SK-N-SH treated with all-trans-retinoic acid at 6 μM for 48 hours (cell line): ENCODE data around the gene ADGRG6.
A peak's percentile ranks its signal among the peaks of the same experiment; 100 is the strongest.

Experiments used
- ATAC-seq: fragments of 200-7000 bp; cut with Tn5 transposase; 3 replicates; pipeline ENCODE4 v1.9.1; 2020; ENCODE audit warnings: mild to moderate bottlenecking, moderate library complexity
- ARNTL ChIP-seq: fragments of 450-650 bp; formaldehyde crosslinking; IDR thresholded peaks from 2 replicates; pipeline ENCODE4 v1.5.0; 2020; ENCODE audit warnings: low read depth, mild to moderate bottlenecking, moderate library complexity, borderline replicate concordance
- BACH2 ChIP-seq: fragments of 250-450 bp; sonication (Bioruptor Pico); IDR thresholded peaks from 2 replicates; pipeline ENCODE4 v1.9.0; 2021; ENCODE audit warnings: mild to moderate bottlenecking, borderline replicate concordance
- CREB5 ChIP-seq: fragments of 250-450 bp; sonication (Bioruptor Pico); IDR thresholded peaks from 2 replicates; pipeline ENCODE4 v1.5.1; 2020; ENCODE audit warnings: low read depth, mild to moderate bottlenecking, moderate library complexity
- CSDC2 ChIP-seq: fragments of 250-450 bp; sonication (Bioruptor Pico); IDR thresholded peaks from 2 replicates; pipeline ENCODE4 v1.5.0; 2020; ENCODE audit warnings: mild to moderate bottlenecking, moderate library complexity
- ESRRG ChIP-seq: fragments of 250-450 bp; sonication (Bioruptor Pico); IDR thresholded peaks from 2 replicates; pipeline ENCODE4 v1.6.1; 2021; ENCODE audit warnings: mild to moderate bottlenecking
- GLIS3 ChIP-seq: fragments of 250-450 bp; sonication (Bioruptor Pico); IDR thresholded peaks from 2 replicates; pipeline ENCODE4 v1.5.0; 2020; ENCODE audit warnings: mild to moderate bottlenecking, moderate library complexity
- ISL1 ChIP-seq: fragments of 250-450 bp; sonication (Bioruptor Pico); IDR thresholded peaks from 2 replicates; pipeline ENCODE4 v2.1.2; 2022; ENCODE audit warnings: mild to moderate bottlenecking, moderate library complexity
- OSR1 ChIP-seq: fragments of 250-450 bp; sonication (Bioruptor Pico); IDR thresholded peaks from 2 replicates; pipeline ENCODE4 v1.8.0; 2022; ENCODE audit warnings: moderate library complexity, mild to moderate bottlenecking, inconsistent platforms
- PATZ1 ChIP-seq: fragments of 250-450 bp; sonication (Bioruptor Pico); IDR thresholded peaks from 2 replicates; pipeline ENCODE4 v1.8.0; 2020; ENCODE audit warnings: mild to moderate bottlenecking, moderate library complexity, borderline replicate concordance
- PPARA ChIP-seq: fragments of 250-450 bp; sonication (Bioruptor Pico); IDR thresholded peaks from 2 replicates; pipeline ENCODE4 v1.5.0; 2020; ENCODE audit warnings: mild to moderate bottlenecking, borderline replicate concordance
- RARB ChIP-seq: fragments of 250-450 bp; sonication (Bioruptor Pico); IDR thresholded peaks from 2 replicates; pipeline ENCODE4 v1.8.0; 2021; ENCODE audit warnings: mild to moderate bottlenecking, moderate library complexity
- SNAI2 ChIP-seq: fragments of 250-450 bp; sonication (Bioruptor Pico); IDR thresholded peaks from 2 replicates; pipeline ENCODE4 v1.5.0; 2020; ENCODE audit warnings: mild to moderate bottlenecking, moderate library complexity
- TCF4 ChIP-seq: fragments of 250-450 bp; sonication (Bioruptor Pico); IDR thresholded peaks from 2 replicates; pipeline ENCODE4 v1.8.0; 2021; ENCODE audit warnings: mild to moderate bottlenecking, moderate library complexity, borderline replicate concordance
- TOX ChIP-seq: fragments of 250-450 bp; sonication (Bioruptor Pico); IDR thresholded peaks from 2 replicates; pipeline ENCODE4 v1.8.0; 2021; ENCODE audit warnings: mild to moderate bottlenecking, moderate library complexity, borderline replicate concordance
- ZC3H10 ChIP-seq: fragments of 250-450 bp; sonication (Bioruptor Pico); IDR thresholded peaks from 2 replicates; pipeline ENCODE4 v1.5.1; 2021; ENCODE audit warnings: mild to moderate bottlenecking, moderate library complexity
- ZFP3 ChIP-seq: fragments of 250-450 bp; sonication (Bioruptor Pico); IDR thresholded peaks from 2 replicates; pipeline ENCODE4 v1.5.0; 2020; ENCODE audit warnings: mild to moderate bottlenecking, moderate library complexity
- ZFP30 ChIP-seq: fragments of 450-650 bp; formaldehyde crosslinking; IDR thresholded peaks from 2 replicates; pipeline ENCODE4 v1.5.0; 2022; ENCODE audit warnings: mild to moderate bottlenecking, moderate library complexity
- ZNF565 ChIP-seq: fragments of 450-650 bp; formaldehyde crosslinking; conservative IDR thresholded peaks from 2 replicates; pipeline ENCODE4 v1.5.0; 2020; ENCODE audit warnings: low read depth, mild to moderate bottlenecking, moderate library complexity
- ZNF70 ChIP-seq: fragments of 450-650 bp; formaldehyde crosslinking; IDR thresholded peaks from 2 replicates; pipeline ENCODE4 v1.5.0; 2020; ENCODE audit warnings: mild to moderate bottlenecking, moderate library complexity
- ZNF8 ChIP-seq: fragments of 450-650 bp; formaldehyde crosslinking; IDR thresholded peaks from 2 replicates; pipeline ENCODE4 v1.5.0; 2020; ENCODE audit warnings: mild to moderate bottlenecking, moderate library complexity
- TF ChIP-seq, protein P1 (sequence below): fragments of 250-450 bp; sonication (Bioruptor Pico); IDR thresholded peaks from 2 replicates; pipeline ENCODE4 v1.5.0; 2020; ENCODE audit warnings: mild to moderate bottlenecking, moderate library complexity
- TF ChIP-seq, protein P2 (sequence below): fragments of 250-450 bp; sonication (Bioruptor Pico); IDR thresholded peaks from 2 replicates; pipeline ENCODE4 v1.8.0; 2021; ENCODE audit warnings: low read depth, mild to moderate bottlenecking, moderate library complexity, borderline replicate concordance
- TF ChIP-seq, protein P3 (sequence below): fragments of 250-450 bp; sonication (Bioruptor Pico); IDR thresholded peaks from 2 replicates; pipeline ENCODE4 v1.5.1; 2021; ENCODE audit warnings: mild to moderate bottlenecking, moderate library complexity

The ADGRG6 gene

GRCh38 chr6:142336787-142337186 lies 35.0 kb downstream of the ADGRG6 start (continued):
- TF ChIP-seq ZNF565 (no peak), PPARA (CRISPR knock-in tag) (no peak), RARB (no peak), TOX (CRISPR knock-in tag) (no peak)

DNA sequence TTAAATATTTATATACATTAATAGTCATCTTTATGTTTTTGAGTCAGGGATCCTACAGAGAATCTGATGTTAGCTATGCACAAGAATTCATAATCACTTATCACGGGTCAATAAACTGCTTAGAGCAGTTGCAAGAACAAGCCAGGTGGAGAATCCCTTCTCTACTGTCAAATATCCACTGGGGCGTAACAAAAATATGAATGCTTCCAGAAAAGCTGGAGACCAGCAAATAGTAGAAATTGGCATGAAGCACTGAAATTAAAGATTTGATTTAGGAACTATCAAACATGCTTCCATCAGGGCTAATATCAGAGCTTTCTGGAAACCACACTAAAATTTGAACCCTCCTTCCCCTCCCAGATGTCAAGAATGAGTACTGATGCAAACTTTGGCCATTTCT lies 37.3 kb downstream of the ADGRG6 start:
- ATAC-seq, result no peak
- TF ChIP-seq GLIS3 (CRISPR knock-in tag), result no peak
- TF ChIP-seq ZNF8, result no peak
- TF ChIP-seq PATZ1, result no peak
- no peak for TF ChIP-seq CREB5 (CRISPR knock-in tag)
- TF ChIP-seq, protein P1, sequence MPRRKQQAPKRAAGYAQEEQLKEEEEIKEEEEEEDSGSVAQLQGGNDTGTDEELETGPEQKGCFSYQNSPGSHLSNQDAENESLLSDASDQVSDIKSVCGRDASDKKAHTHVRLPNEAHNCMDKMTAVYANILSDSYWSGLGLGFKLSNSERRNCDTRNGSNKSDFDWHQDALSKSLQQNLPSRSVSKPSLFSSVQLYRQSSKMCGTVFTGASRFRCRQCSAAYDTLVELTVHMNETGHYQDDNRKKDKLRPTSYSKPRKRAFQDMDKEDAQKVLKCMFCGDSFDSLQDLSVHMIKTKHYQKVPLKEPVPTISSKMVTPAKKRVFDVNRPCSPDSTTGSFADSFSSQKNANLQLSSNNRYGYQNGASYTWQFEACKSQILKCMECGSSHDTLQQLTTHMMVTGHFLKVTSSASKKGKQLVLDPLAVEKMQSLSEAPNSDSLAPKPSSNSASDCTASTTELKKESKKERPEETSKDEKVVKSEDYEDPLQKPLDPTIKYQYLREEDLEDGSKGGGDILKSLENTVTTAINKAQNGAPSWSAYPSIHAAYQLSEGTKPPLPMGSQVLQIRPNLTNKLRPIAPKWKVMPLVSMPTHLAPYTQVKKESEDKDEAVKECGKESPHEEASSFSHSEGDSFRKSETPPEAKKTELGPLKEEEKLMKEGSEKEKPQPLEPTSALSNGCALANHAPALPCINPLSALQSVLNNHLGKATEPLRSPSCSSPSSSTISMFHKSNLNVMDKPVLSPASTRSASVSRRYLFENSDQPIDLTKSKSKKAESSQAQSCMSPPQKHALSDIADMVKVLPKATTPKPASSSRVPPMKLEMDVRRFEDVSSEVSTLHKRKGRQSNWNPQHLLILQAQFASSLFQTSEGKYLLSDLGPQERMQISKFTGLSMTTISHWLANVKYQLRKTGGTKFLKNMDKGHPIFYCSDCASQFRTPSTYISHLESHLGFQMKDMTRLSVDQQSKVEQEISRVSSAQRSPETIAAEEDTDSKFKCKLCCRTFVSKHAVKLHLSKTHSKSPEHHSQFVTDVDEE (CRISPR knock-in tag), result no peak
- no peak for TF ChIP-seq ESRRG (CRISPR knock-in tag)
- no peak for TF ChIP-seq TOX (CRISPR knock-in tag)
- no peak for TF ChIP-seq OSR1 (CRISPR knock-in tag)
- no peak for TF ChIP-seq ISL1 (CRISPR knock-in tag)
- TF ChIP-seq ZFP3, result no peak
- TF ChIP-seq, protein P2, sequence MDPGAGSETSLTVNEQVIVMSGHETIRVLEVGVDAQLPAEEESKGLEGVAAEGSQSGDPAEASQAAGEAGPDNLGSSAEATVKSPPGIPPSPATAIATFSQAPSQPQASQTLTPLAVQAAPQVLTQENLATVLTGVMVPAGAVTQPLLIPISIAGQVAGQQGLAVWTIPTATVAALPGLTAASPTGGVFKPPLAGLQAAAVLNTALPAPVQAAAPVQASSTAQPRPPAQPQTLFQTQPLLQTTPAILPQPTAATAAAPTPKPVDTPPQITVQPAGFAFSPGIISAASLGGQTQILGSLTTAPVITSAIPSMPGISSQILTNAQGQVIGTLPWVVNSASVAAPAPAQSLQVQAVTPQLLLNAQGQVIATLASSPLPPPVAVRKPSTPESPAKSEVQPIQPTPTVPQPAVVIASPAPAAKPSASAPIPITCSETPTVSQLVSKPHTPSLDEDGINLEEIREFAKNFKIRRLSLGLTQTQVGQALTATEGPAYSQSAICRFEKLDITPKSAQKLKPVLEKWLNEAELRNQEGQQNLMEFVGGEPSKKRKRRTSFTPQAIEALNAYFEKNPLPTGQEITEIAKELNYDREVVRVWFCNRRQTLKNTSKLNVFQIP (CRISPR knock-in tag), result no peak
- TF ChIP-seq PPARA (CRISPR knock-in tag), result no peak
- TF ChIP-seq TCF4 (CRISPR knock-in tag), result no peak
- TF ChIP-seq CSDC2 (CRISPR knock-in tag), result no peak
- no peak for TF ChIP-seq ZC3H10
- no peak for TF ChIP-seq ZNF70 (CRISPR knock-in tag)
- TF ChIP-seq, protein P3, sequence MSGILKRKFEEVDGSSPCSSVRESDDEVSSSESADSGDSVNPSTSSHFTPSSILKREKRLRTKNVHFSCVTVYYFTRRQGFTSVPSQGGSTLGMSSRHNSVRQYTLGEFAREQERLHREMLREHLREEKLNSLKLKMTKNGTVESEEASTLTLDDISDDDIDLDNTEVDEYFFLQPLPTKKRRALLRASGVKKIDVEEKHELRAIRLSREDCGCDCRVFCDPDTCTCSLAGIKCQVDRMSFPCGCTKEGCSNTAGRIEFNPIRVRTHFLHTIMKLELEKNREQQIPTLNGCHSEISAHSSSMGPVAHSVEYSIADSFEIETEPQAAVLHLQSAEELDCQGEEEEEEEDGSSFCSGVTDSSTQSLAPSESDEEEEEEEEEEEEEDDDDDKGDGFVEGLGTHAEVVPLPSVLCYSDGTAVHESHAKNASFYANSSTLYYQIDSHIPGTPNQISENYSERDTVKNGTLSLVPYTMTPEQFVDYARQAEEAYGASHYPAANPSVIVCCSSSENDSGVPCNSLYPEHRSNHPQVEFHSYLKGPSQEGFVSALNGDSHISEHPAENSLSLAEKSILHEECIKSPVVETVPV (CRISPR knock-in tag), result no peak
- TF ChIP-seq, all 23 proteins: peak for 0

DNA sequence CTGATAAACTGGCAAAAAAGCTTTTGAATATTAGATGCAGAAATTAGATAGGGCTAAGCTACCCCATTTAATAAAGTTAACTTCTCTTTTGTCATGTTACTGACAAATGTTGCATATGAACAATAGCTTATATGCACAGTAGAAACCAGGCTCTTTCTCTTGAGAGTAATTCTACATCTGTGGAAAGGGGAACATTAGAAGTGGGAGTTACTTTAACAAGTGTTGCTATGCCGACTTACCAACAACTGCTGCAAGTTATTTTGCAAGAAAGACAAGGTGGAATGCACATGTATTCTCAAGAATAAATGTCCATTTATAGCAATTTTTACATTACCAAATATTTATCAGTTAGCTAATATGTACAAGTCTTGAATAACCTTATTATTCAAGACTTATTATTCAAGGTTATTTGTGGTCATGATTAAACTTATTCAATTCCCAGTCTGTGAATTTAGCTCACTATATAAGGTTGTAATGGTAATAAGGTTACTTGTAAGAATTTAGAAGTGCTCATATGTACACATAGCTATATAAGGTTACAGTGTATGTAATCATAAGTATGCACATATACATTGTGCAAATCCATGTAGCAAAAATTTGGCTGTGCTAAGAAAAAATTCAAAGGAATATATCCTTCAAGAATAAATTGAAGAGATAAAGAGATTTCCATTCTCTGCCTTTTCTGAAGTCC lies 38.3 kb downstream of the ADGRG6 start:
- ATAC-seq, result peak; percentile 42
- TF ChIP-seq, protein P1 (CRISPR knock-in tag), result no peak
- TF ChIP-seq ZNF565 (no peak), BACH2 (CRISPR knock-in tag) (no peak), SNAI2 (CRISPR knock-in tag) (no peak), RARB (no peak), TCF4 (CRISPR knock-in tag) (no peak), TOX (CRISPR knock-in tag) (no peak), GLIS3 (CRISPR knock-in tag) (no peak), ZFP3 (no peak), ARNTL (CRISPR knock-in tag) (no peak), ISL1 (CRISPR knock-in tag) (no peak), ZFP30 (CRISPR knock-in tag) (no peak), PPARA (CRISPR knock-in tag) (no peak)
- TF ChIP-seq, protein P3 (CRISPR knock-in tag), result no peak
